ENCODE measurements around the gene NDUFS7. TPM values are rescaled to one million over a fixed set of nuclear protein-coding genes. Genes with fewer than 3 reads are reported as not detected.

The NDUFS7 gene
- total RNA-seq, 1 donor from 2014 or later: 104 TPM

DNA sequence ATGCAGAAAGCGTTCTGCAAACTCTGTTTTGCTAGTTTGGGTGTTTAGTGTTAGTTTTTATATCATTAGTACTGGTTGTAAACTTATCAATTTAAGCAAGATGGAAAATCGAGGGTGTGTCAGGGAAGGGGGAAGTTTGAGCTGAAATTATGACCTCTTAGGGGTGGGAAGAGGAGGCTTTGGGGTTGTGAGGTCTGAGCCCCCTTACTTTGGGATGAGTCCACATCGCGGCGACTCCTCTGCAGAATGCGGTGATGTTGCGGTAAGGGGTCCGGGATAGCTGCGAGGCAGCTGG is 743 bp upstream of the NDUFS7 start:
- no peaks in the 10 kb centered on the region for H3K27me3 Mint-ChIP-seq (ENCODE audit: low read depth)
- peak overlapping the region; percentile 87 for H3K4me3 Mint-ChIP-seq (ENCODE audit: low read depth)
- H3K36me3 Mint-ChIP-seq (ENCODE audit: low read depth): no peaks in the 10 kb centered on the region
- H3K27ac Mint-ChIP-seq: peak overlapping the region; percentile 91
- H3K4me1 Mint-ChIP-seq (ENCODE audit: low read depth): peaks cover 10% of the 10 kb centered on the region
- no peaks in the 10 kb centered on the region for H3K9me3 Mint-ChIP-seq
- DNase-seq (ENCODE audit: low spot score): no peak
- intact Hi-C loops (cut with micrococcal nuclease): loop anchor here (1.0 to 5.0 kb wide), 3 partner anchors 24 to 106 kb away; partner anchors contain the start of genes DAZAP1 and FAM174C

GRCh38 chr19:1384085-1384462 is 367 bp downstream of the NDUFS7 start:
- peaks cover 10% of the 10 kb centered on the region for H3K4me1 Mint-ChIP-seq (ENCODE audit: low read depth)
- H3K4me3 Mint-ChIP-seq (ENCODE audit: low read depth): peak overlapping the region; percentile 87
- H3K27ac Mint-ChIP-seq: peak overlapping the region; percentile 69
- no peaks in the 10 kb centered on the region for H3K9me3 Mint-ChIP-seq
- H3K27me3 Mint-ChIP-seq (ENCODE audit: low read depth): no peaks in the 10 kb centered on the region
- DNase-seq (ENCODE audit: low spot score): no peak
- peaks cover 9% of the 10 kb centered on the region for H3K36me3 Mint-ChIP-seq (ENCODE audit: low read depth)
- intact Hi-C loops (cut with micrococcal nuclease): loop anchor here (5.0 kb wide), 1 partner anchor 107 kb away; the partner anchor contains the start of gene FAM174C

DNA sequence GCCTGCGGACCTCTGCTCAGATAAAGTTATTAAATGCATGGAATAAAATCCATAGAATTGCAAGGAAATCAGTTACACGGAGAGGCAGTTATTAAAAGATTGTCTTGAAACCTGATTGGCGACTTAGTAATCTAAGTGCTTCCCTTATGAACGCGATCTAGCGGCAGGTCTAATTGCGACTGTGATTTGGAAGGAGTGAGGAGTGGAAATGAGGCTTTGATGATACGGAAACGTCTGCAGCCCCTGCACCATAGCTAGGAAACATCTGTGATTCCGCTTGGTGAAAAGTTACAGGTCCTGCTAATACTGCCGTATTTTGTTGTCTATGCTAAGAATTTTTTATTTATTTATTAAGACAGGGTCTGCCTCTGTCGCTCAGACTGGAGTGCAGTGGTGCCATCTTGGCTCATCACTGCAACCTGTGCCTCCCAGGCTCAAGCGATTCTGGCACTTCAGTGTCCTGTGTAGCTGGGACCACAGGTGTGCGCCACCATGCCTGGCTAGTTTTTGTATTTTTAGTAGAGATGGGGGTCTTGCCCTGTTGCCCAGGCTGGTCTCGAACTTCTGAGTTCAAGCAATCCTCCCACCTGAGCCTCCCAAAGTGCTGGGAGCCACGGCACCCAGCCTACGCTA is 887 bp downstream of the NDUFS7 start:
- Mint-ChIP-seq H3K27ac (peak overlapping the region; percentile 69), H3K4me1 (ENCODE audit: low read depth) (peaks cover 10% of the 10 kb centered on the region)

DNA sequence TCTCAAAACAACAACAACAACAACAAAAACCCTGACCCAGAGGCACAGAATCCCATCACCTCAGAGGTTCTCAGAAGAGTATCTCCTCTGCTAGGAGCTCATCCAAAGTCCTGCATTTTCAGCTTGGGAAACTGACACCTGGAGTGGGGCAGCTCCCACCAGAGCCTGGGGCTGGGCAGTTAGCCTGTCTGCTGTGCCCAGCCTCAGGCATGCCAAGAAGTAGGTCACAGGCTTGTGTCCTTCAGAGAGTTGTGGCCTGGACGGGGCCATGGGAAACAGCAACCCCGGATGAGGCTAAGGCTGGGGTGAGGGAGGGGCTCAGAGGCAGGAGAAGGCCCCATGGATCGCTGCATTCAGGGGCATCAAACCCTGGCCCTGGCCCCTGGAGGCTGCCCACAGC is 2.1 kb downstream of the NDUFS7 start:
- H3K4me3 Mint-ChIP-seq (ENCODE audit: low read depth): no peak overlapping the region
- peaks cover 22% of the 10 kb centered on the region for H3K36me3 Mint-ChIP-seq (ENCODE audit: low read depth)
- no peak overlapping the region for H3K27ac Mint-ChIP-seq
- intact Hi-C loops (cut with micrococcal nuclease): no loop called here
- H3K27me3 Mint-ChIP-seq (ENCODE audit: low read depth): no peaks in the 10 kb centered on the region
- no peaks in the 10 kb centered on the region for H3K9me3 Mint-ChIP-seq
- DNase-seq (ENCODE audit: low spot score): no peak
- H3K4me1 Mint-ChIP-seq (ENCODE audit: low read depth): peaks cover 10% of the 10 kb centered on the region

More for the DNA sequence above, 887 bp downstream of the NDUFS7 start:
- H3K36me3 Mint-ChIP-seq (ENCODE audit: low read depth): peaks cover 14% of the 10 kb centered on the region
- intact Hi-C loops (cut with micrococcal nuclease): loop anchor here (5.0 kb wide), 1 partner anchor 107 kb away; the partner anchor contains the start of gene FAM174C
- peak overlapping the region; percentile 87 for H3K4me3 Mint-ChIP-seq (ENCODE audit: low read depth)
- no peak for DNase-seq (ENCODE audit: low spot score)
- no peaks in the 10 kb centered on the region for H3K27me3 Mint-ChIP-seq (ENCODE audit: low read depth)
- no peaks in the 10 kb centered on the region for H3K9me3 Mint-ChIP-seq

DNA sequence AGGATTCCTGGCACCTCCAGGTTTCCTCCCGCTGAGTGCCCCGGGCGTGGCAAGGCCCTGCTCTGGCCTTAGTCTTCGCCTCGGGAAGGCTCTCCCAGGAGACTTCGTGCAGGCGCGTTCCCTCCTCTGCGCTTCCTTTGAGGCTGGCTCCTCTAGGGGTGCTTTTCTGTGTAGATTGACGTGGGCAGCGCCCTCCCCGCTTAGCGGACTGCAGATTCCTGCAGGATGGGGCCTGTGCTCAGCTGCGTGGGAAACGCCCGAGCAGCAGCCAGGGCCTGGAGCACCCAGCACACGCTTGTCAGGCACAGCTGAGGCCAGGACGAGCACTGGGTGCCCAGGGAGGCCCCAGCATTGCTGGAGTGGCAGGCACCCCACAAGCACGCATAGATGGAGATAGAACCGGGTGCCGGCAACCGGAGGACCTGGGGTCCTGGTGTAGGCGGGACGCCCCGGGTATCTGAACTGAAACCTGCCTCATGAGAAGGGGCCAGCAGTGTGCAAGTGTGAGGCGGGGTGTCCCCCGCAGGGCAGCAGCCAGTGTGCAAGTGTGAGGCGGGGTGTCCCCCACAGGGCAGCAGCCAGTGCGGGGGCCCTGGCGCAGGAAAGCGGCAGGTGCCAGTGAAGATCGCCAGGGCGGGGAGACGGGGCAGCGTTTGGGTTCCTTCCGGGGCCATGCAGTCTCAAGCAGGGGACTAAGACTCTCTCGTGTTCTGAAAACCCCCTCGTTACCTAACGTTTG is 3.4 kb downstream of the NDUFS7 start:
- Mint-ChIP-seq H3K9me3 (no peaks in the 10 kb centered on the region), H3K4me1 (ENCODE audit: low read depth) (peaks cover 10% of the 10 kb centered on the region), H3K36me3 (ENCODE audit: low read depth) (peaks cover 29% of the 10 kb centered on the region), H3K27ac (no peak overlapping the region), H3K27me3 (ENCODE audit: low read depth) (no peaks in the 10 kb centered on the region), H3K4me3 (ENCODE audit: low read depth) (no peak overlapping the region)
- no peak for DNase-seq (ENCODE audit: low spot score)
- intact Hi-C loops (cut with micrococcal nuclease): no loop called here

DNA sequence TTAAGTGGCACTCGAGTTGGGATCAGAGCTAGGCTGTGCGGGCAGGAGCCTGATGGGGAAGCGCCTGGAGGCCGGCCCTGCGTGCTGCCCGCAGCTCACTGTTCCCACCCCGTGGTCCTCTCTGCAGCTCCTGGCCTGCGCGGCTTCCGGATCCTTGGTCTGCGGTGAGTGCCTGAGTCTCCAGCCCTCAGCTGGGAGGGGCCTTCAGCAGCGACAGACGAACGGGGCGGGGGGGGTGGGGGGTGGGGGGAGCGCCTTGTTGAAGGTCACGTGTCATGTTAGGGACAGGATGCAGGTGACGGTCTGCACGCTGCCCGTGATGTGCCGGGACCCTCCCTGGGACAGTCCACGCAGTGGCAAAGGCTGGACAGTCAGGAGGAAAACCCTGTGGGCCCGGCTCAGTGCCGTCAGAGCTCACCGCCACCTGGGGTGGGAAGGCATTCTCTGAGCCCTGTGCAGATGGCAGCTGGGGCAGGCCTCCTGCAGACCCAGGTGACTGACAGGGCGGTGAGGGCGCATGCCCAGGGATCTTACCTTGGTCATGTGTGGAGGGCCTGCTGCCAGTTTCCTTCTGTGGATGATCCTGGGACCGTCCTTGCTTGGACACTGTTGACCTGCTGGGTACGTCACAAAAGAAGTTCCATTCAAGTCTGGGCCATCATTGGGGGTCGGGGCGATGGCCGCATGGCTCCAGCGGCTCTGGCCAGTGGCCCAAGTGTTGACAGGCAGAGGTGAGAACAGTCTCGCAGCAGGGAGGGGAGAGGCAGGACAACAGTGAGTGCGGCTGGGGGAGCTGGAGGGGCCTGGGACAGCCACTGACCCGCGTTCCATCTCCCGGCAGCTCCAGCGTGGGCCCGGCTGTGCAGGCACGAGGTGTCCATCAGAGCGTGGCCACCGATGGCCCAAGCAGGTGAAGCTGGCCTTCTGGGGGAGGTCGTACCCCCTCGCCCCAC is 4.3 kb downstream of the NDUFS7 start:
- Mint-ChIP-seq H3K4me1 (ENCODE audit: low read depth) (peaks cover 7% of the 10 kb centered on the region), H3K27ac (no peak overlapping the region), H3K9me3 (no peaks in the 10 kb centered on the region), H3K27me3 (ENCODE audit: low read depth) (no peaks in the 10 kb centered on the region), H3K4me3 (ENCODE audit: low read depth) (no peak overlapping the region), H3K36me3 (ENCODE audit: low read depth) (peaks cover 33% of the 10 kb centered on the region)
- intact Hi-C loops (cut with micrococcal nuclease): no loop called here
- DNase-seq (ENCODE audit: low spot score): no peak

- peaks cover 5% of the 10 kb centered on the region for H3K4me1 Mint-ChIP-seq (ENCODE audit: low read depth)
- H3K27me3 Mint-ChIP-seq (ENCODE audit: low read depth): no peaks in the 10 kb centered on the region
- no peak overlapping the region for H3K27ac Mint-ChIP-seq
- DNase-seq (ENCODE audit: low spot score): no peak
- H3K9me3 Mint-ChIP-seq: no peaks in the 10 kb centered on the region
- H3K36me3 Mint-ChIP-seq (ENCODE audit: low read depth): peaks cover 33% of the 10 kb centered on the region
- intact Hi-C loops (cut with micrococcal nuclease): no loop called here
- H3K4me3 Mint-ChIP-seq (ENCODE audit: low read depth): no peak overlapping the region
Measured at GRCh38 chr19:1388637-1389026, 4.9 kb downstream of the NDUFS7 start.

GRCh38 chr19:1389033-1389940 is 5.6 kb downstream of the NDUFS7 start:
- DNase-seq (ENCODE audit: low spot score): no peak
- H3K27ac Mint-ChIP-seq: no peak overlapping the region
- H3K4me1 Mint-ChIP-seq (ENCODE audit: low read depth): peaks cover 5% of the 10 kb centered on the region
- intact Hi-C loops (cut with micrococcal nuclease): no loop called here
- H3K27me3 Mint-ChIP-seq (ENCODE audit: low read depth): no peaks in the 10 kb centered on the region
- peaks cover 33% of the 10 kb centered on the region for H3K36me3 Mint-ChIP-seq (ENCODE audit: low read depth)
- H3K9me3 Mint-ChIP-seq: no peaks in the 10 kb centered on the region
- H3K4me3 Mint-ChIP-seq (ENCODE audit: low read depth): no peak overlapping the region

DNA sequence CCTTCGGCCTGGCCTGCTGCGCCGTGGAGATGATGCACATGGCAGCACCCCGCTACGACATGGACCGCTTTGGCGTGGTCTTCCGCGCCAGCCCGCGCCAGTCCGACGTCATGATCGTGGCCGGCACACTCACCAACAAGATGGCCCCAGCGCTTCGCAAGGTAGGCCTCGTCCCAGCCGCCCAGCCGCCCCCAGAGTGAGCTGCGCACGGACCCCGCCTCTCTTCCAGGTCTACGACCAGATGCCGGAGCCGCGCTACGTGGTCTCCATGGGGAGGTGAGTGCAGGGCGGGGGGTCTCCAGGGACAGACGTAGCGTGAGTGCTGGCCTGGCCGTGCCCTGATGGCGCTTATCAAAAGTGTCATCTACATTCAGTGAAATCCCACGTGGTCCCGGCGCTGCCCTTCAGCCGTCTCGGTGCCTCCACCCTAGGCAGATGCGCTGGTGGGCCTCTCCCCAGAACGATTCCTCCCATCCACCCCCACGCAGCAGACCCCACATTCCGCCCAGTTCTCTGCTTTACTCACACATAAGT is 7.2 kb downstream of the NDUFS7 start:
- Mint-ChIP-seq H3K4me3 (ENCODE audit: low read depth) (no peak overlapping the region), H3K27ac (no peak overlapping the region), H3K4me1 (ENCODE audit: low read depth) (peaks cover 2% of the 10 kb centered on the region), H3K27me3 (ENCODE audit: low read depth) (no peaks in the 10 kb centered on the region), H3K36me3 (ENCODE audit: low read depth) (peaks cover 33% of the 10 kb centered on the region), H3K9me3 (no peaks in the 10 kb centered on the region)
- intact Hi-C loops (cut with micrococcal nuclease): no loop called here
- DNase-seq (ENCODE audit: low spot score): no peak

GRCh38 chr19:1392407-1392806 is 8.7 kb downstream of the NDUFS7 start:
- Mint-ChIP-seq H3K36me3 (ENCODE audit: low read depth) (peaks cover 33% of the 10 kb centered on the region), H3K27ac (no peak overlapping the region), H3K4me1 (ENCODE audit: low read depth) (no peaks in the 10 kb centered on the region), H3K27me3 (ENCODE audit: low read depth) (no peaks in the 10 kb centered on the region), H3K9me3 (no peaks in the 10 kb centered on the region), H3K4me3 (ENCODE audit: low read depth) (no peak overlapping the region)
- intact Hi-C loops (cut with micrococcal nuclease): no loop called here
- no peak for DNase-seq (ENCODE audit: low spot score)

DNA sequence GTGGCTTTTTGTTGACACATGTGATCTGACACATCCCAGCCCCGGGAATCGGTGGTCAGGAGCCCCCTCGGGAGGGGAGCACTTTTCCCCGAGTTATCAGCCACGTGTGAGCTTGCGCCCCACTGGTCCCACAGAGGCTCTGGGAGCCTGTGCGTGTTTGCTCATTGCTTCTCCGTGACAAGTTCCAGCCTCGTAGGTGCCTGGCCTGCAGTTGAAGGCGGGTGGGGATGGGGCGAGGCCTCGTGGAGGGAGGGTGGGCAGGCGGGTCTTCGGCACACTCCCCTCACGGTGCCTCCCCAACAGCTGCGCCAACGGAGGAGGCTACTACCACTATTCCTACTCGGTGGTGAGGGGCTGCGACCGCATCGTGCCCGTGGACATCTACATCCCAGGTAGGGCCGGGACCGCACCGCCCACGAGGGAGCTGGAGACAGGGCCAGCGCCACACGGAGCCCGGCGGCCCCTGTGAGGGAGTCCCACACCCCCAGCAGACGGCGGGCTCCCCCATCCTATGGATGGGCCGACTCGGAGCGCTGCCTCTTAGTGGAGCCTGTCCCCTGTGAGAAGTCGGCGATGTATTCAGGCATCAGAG is 9.3 kb downstream of the NDUFS7 start:
- H3K4me3 Mint-ChIP-seq (ENCODE audit: low read depth): no peak overlapping the region
- peaks cover 32% of the 10 kb centered on the region for H3K36me3 Mint-ChIP-seq (ENCODE audit: low read depth)
- intact Hi-C loops (cut with micrococcal nuclease): no loop called here

More for the DNA sequence above, 9.3 kb downstream of the NDUFS7 start:
- DNase-seq (ENCODE audit: low spot score): no peak
- no peaks in the 10 kb centered on the region for H3K4me1 Mint-ChIP-seq (ENCODE audit: low read depth)
- H3K27me3 Mint-ChIP-seq (ENCODE audit: low read depth): no peaks in the 10 kb centered on the region
- no peaks in the 10 kb centered on the region for H3K9me3 Mint-ChIP-seq
- H3K27ac Mint-ChIP-seq: no peak overlapping the region
